Adrenal gland (tissue), 12 donors: Measurements from ENCODE around the gene F7. TPM values are rescaled to one million over a fixed set of nuclear protein-coding genes. Genes with fewer than 3 reads are reported as not detected.

Experiments used
- DNase-seq, 7 donors: peaks; one replicate each; pipeline ENCODE4 v3.0.0-alpha.2; 2019 to 2020
- H3K27ac ChIP-seq, 5 donors: fragments of 200-600 bp; sonication (generic) in 4 of 5; 1 replicate in 3 of 5; 2 replicates in 2 of 5; pipeline versions ENCODE4 v1.5.1 to v1.8.0; 2016 to 2020; ENCODE audit warnings: mild to moderate bottlenecking in 1 of 5
- H3K27me3 ChIP-seq: fragments of 200-600 bp; 2 replicates; pipeline ENCODE4 v1.8.0; 2021
- H3K36me3 ChIP-seq, 2 donors: fragments of 200-600 bp; replicated peaks in 1 of 2; 1 replicate in 1 of 2; 2 replicates in 1 of 2; pipeline versions ENCODE4 v1.5.1 to v1.8.0; 2018 to 2022
- H3K4me1 ChIP-seq, 2 donors: fragments of 200-600 bp; replicated peaks in 1 of 2; 1 replicate in 1 of 2; 2 replicates in 1 of 2; pipeline versions ENCODE4 v1.5.1 to v1.8.0; 2018 to 2021
- H3K4me3 ChIP-seq, 4 donors: fragments of 200-600 bp; sonication (generic) in 3 of 4; one replicate each; pipeline ENCODE4 v1.5.1; 2016 to 2018
- H3K9me3 ChIP-seq, 3 donors: fragments of 200-600 bp; sonication (generic) in 1 of 3; replicated peaks in 1 of 3; 1 replicate in 2 of 3; 2 replicates in 1 of 3; pipeline versions ENCODE4 v1.5.1 to v1.8.0; 2016 to 2021
- CTCF ChIP-seq, 6 experiments: fragments of 450-650 bp in 4 of 6; fragments of 200-600 bp in 2 of 6; sonication (generic) in 1 of 6; IDR thresholded peaks; 1 replicate in 5 of 6; 2 replicates in 1 of 6; pipeline versions ENCODE4 v1.5.1 to v1.8.0; 2016 to 2021; ENCODE audit warnings: antibody characterized with exemption in 6 of 6, mild to moderate bottlenecking in 2 of 6, moderate library complexity in 1 of 6
- POLR2A ChIP-seq, 2 donors: fragments of 450-650 bp; IDR thresholded peaks; one replicate each; pipeline ENCODE4 v1.6.1; 2017; ENCODE audit warnings: antibody characterized with exemption in 2 of 2, mild to moderate bottlenecking in 2 of 2, moderate library complexity in 1 of 2
- WGBS, 4 donors: extraction: QIAGEN DNeasy Blood & Tissue Kit in 2 of 4; methylation state at CpG; one replicate each; pipeline versions ENCODE4 v1.1.5 to v1.1.7; 2013 to 2017; 5-methylcytosine and 5-hydroxymethylcytosine counted together
- intact Hi-C, 2 donors: fragments of 100-400 bp; cut with DNase I; formaldehyde crosslinking; loops; one replicate each; pipeline versions ENCODE4 v1.14.1 to v1.15.0; 2022 to 2023
- polyA plus RNA-seq, 3 donors: library from polyadenylated mRNA; stranded (reverse); fragments of 200-250 nt in 2 of 3; fragments of 350-450 nt in 1 of 3; fragmentation: Illumina TruSeq in 1 of 3; extraction: RNeasy Lipid Tissue Mini Kit (QIAGEN cat#74804) in 1 of 3; gene quantifications; one replicate each; pipeline ENCODE4 v1.2.3, GENCODE V29; 2013 to 2014
- total RNA-seq, 9 donors: library from RNA; depleted of rRNA in 4 of 9; stranded (reverse); fragments of >200 nt in 4 of 9; fragments of 120-200 nt in 1 of 9; fragmentation: NEBNext Ultra II Directional in 1 of 9; extraction: Animal tissue kit (Norgen Biotek cat#: 25700) in 1 of 9; gene quantifications; one replicate each; pipeline versions ENCODE4 v1.1.0 to v1.2.4, GENCODE V29; 2013 to 2023
- donor health status: healthy with polysubstance abuse.
- donor health status: Bipolar disorder and iron deficiency.
- donor health status: DM: yes; HTN: yes; CAD: no.
- donor health status: DM: no; HTN: no; CAD: no.
- donor health status: DM: no; HTN: no; CAD: no.
- donor health status: DM: yes; HTN: yes; CAD: no.

Gene F7
- total and polyA plus RNA-seq, 12 donors, result 0.05 to 0.61 (median 0.08) TPM; not detected in 7

GRCh38 chr13:113092776-113093579 lies 12.6 kb upstream of the F7 start:
- 80 to 88% (median 86%) methylated on average over 18 to 25 of the region's 25 CpGs for WGBS, 4 donors

GRCh38 chr13:113093580-113094409 lies 11.8 kb upstream of the F7 start:
- intact Hi-C loops, result no loop called here
- TF ChIP-seq POLR2A (IDR thresholded peaks at IDR 0.05) (no peak), CTCF (IDR thresholded peaks at IDR 0.05) (no peak)
- H3K27ac ChIP-seq, result no peak overlapping the region
- no peak for DNase-seq
- H3K4me1 ChIP-seq, result no peaks in the 10 kb centered on the region
- H3K27me3 ChIP-seq, result no peaks in the 10 kb centered on the region
- 65 to 80% (median 72%) methylated on average over 18 to 29 of the region's 29 CpGs for WGBS, 4 donors
- no peak overlapping the region for H3K4me3 ChIP-seq
- no peaks in the 10 kb centered on the region for H3K9me3 ChIP-seq
- no peaks in the 10 kb centered on the region for H3K36me3 ChIP-seq

More at GRCh38 chr13:113092776-113093579, 12.6 kb upstream of the F7 start:
- H3K36me3 ChIP-seq, result no peaks in the 10 kb centered on the region
- no peak overlapping the region for H3K27ac ChIP-seq
- TF ChIP-seq CTCF (IDR thresholded peaks at IDR 0.05) (no peak), POLR2A (IDR thresholded peaks at IDR 0.05) (no peak)
- no peaks in the 10 kb centered on the region for H3K27me3 ChIP-seq
- no peak overlapping the region for H3K4me3 ChIP-seq
- H3K4me1 ChIP-seq, result no peaks in the 10 kb centered on the region
- DNase-seq, result no peak
- no peaks in the 10 kb centered on the region for H3K9me3 ChIP-seq
- intact Hi-C loops, result no loop called here

GRCh38 chr13:113094410-113094800 lies 11.2 kb upstream of the F7 start:
- no peak overlapping the region for H3K4me3 ChIP-seq
- no peak for TF ChIP-seq POLR2A (IDR thresholded peaks at IDR 0.05)
- TF ChIP-seq CTCF (IDR thresholded peaks at IDR 0.05), result no peak
- H3K36me3 ChIP-seq, result no peaks in the 10 kb centered on the region
- H3K9me3 ChIP-seq, result no peaks in the 10 kb centered on the region
- 78 to 89% (median 84%) methylated on average over 7 to 14 of the region's 14 CpGs for WGBS, 4 donors
- DNase-seq, result no peak
- no peak overlapping the region for H3K27ac ChIP-seq
- H3K27me3 ChIP-seq, result no peaks in the 10 kb centered on the region
- intact Hi-C loops, result no loop called here
- H3K4me1 ChIP-seq, result no peaks in the 10 kb centered on the region
